Measurements from ENCODE around the gene APOBEC3C. TPM values are rescaled to one million over a fixed set of nuclear protein-coding genes. Genes with fewer than 3 reads are reported as not detected.
"Not testable (repeated sequence)": the region's sequence is repeated elsewhere in the genome, so short reads cannot be mapped to it uniquely, and the experiment has no call there.

APOBEC3C gene
- total RNA-seq, 1 experiment from 2014 or later = 30.1 TPM

GRCh38 chr22:39030705-39031104 is 16.6 kb downstream of the APOBEC3C start:
- POLR2A ChIA-PET = no interaction called here
- BruUV-seq (replicated peaks) = no TSS peak
- H3K4me1 Mint-ChIP-seq (ENCODE audit: insufficient read depth, unreplicated experiment) = peaks cover 5% of the 10 kb centered on the region
- DNase-seq (ENCODE audit: unreplicated experiment) = no peak
- H3K27me3 Mint-ChIP-seq (ENCODE audit: insufficient read depth, unreplicated experiment) = no peaks in the 10 kb centered on the region
- intact Hi-C loops (cut with micrococcal nuclease) = no loop called here
- CTCF ChIA-PET = interaction anchor here (1.1 kb wide), 1 partner anchor 23 kb away, joined by 4 read pairs; no protein-coding TSS in a partner anchor
- no peak for TF ChIP-seq CTCF (IDR thresholded peaks at IDR 0.05; ENCODE audit: unreplicated experiment)
- H3K9me3 Mint-ChIP-seq (ENCODE audit: unreplicated experiment) = no peaks in the 10 kb centered on the region
- no peaks in the 10 kb centered on the region for H3K36me3 Mint-ChIP-seq (ENCODE audit: insufficient read depth, unreplicated experiment)
- no peak overlapping the region for H3K4me3 Mint-ChIP-seq (ENCODE audit: unreplicated experiment)
- no peak overlapping the region for H3K27ac Mint-ChIP-seq (ENCODE audit: low read depth, unreplicated experiment)

GRCh38 chr22:39031434-39032295 is 17.6 kb downstream of the APOBEC3C start:
- POLR2A ChIA-PET; H3K4me3 Mint-ChIP-seq (ENCODE audit: unreplicated experiment); BruUV-seq (replicated peaks); H3K36me3 Mint-ChIP-seq (ENCODE audit: insufficient read depth, unreplicated experiment); H3K27ac Mint-ChIP-seq (ENCODE audit: low read depth, unreplicated experiment); intact Hi-C loops (cut with micrococcal nuclease); H3K4me1 Mint-ChIP-seq (ENCODE audit: insufficient read depth, unreplicated experiment); H3K27me3 Mint-ChIP-seq (ENCODE audit: insufficient read depth, unreplicated experiment); H3K9me3 Mint-ChIP-seq (ENCODE audit: unreplicated experiment); DNase-seq (ENCODE audit: unreplicated experiment): not testable (repeated sequence)
- CTCF ChIA-PET = interaction anchor here (1.1 kb wide), 1 partner anchor 24 kb away, joined by 4 read pairs; no protein-coding TSS in a partner anchor

DNA sequence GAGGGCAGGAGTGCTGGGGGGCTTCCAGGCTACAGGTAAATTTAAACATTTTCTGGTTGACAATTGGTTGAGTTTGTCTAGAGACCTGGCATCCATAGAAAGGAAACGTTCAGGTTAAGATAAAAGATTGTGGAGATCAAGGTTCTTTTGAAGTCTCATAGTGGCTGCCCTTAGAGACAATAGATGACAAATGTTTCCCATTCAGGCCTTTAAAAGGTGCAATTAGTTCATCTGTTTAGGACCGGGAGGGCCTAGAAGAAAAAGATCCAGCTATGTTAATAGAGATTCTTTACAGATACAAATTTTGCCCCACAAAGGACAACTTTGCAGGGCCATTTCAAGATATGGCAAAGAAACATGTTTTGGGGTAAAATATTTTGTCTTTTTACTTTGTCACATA is 23.0 kb downstream of the APOBEC3C start:
- intact Hi-C loops (cut with micrococcal nuclease); H3K27ac Mint-ChIP-seq (ENCODE audit: low read depth, unreplicated experiment); POLR2A ChIA-PET; BruUV-seq (replicated peaks); H3K27me3 Mint-ChIP-seq (ENCODE audit: insufficient read depth, unreplicated experiment); H3K36me3 Mint-ChIP-seq (ENCODE audit: insufficient read depth, unreplicated experiment); H3K4me1 Mint-ChIP-seq (ENCODE audit: insufficient read depth, unreplicated experiment); CTCF ChIA-PET; DNase-seq (ENCODE audit: unreplicated experiment); H3K4me3 Mint-ChIP-seq (ENCODE audit: unreplicated experiment); H3K9me3 Mint-ChIP-seq (ENCODE audit: unreplicated experiment): not testable (repeated sequence)

DNA sequence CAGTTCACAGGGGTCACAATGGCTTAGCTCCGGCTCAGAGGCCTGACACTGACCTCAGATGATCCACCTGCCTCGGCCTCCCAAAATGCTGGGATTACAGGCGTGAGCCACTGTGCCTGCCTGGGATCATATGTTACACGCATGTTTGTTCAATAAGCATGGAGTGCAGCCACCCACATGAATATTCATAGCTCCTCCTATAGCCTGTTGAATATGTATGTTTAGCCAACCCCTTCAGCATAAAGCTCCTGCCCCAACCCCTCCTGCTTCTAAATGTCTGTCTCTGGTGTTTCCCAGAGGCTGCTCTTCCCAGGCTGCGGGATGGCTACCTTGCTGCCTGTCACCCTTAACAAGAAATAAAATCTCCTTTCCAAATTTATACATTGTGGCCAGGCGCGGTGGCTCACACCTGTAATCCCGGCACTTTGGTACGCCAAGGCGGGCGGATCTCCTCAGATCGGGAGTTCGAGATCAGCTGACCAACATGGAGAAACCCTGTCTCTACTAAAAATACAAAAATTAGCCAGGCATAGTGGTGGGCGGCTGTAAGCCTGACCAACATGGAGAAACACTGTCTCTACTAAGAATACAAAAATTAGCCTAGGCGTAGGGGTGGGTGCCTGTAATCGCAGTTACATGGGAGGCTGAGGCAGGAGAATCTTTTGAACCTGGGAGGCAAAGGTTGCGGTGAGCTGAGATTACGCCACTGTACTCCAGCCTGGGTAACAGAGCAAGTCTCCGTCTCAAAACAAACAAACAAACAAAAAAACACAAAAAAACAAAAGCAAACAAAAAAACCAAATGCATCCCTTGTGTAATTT is 25.5 kb downstream of the APOBEC3C start:
- H3K36me3 Mint-ChIP-seq (ENCODE audit: insufficient read depth, unreplicated experiment) = no peaks in the 10 kb centered on the region
- no peaks in the 10 kb centered on the region for H3K4me1 Mint-ChIP-seq (ENCODE audit: insufficient read depth, unreplicated experiment)
- no peak for DNase-seq (ENCODE audit: unreplicated experiment)
- BruUV-seq (replicated peaks) = no TSS peak
- no peak overlapping the region for H3K27ac Mint-ChIP-seq (ENCODE audit: low read depth, unreplicated experiment)
- ChIA-PET POLR2A (no interaction called here), CTCF (no interaction called here)
- H3K4me3 Mint-ChIP-seq (ENCODE audit: unreplicated experiment) = peak overlapping the region; percentile 40
- TF ChIP-seq CTCF (IDR thresholded peaks at IDR 0.05; ENCODE audit: unreplicated experiment) = no peak
- no peaks in the 10 kb centered on the region for H3K9me3 Mint-ChIP-seq (ENCODE audit: unreplicated experiment)
- H3K27me3 Mint-ChIP-seq (ENCODE audit: insufficient read depth, unreplicated experiment) = no peaks in the 10 kb centered on the region
- intact Hi-C loops (cut with micrococcal nuclease) = no loop called here

- H3K4me1 Mint-ChIP-seq (ENCODE audit: insufficient read depth, unreplicated experiment); H3K27ac Mint-ChIP-seq (ENCODE audit: low read depth, unreplicated experiment); intact Hi-C loops (cut with micrococcal nuclease); DNase-seq (ENCODE audit: unreplicated experiment); POLR2A ChIA-PET; BruUV-seq (replicated peaks); H3K27me3 Mint-ChIP-seq (ENCODE audit: insufficient read depth, unreplicated experiment); CTCF ChIA-PET; H3K36me3 Mint-ChIP-seq (ENCODE audit: insufficient read depth, unreplicated experiment); H3K9me3 Mint-ChIP-seq (ENCODE audit: unreplicated experiment): not testable (repeated sequence)
- H3K4me3 Mint-ChIP-seq (ENCODE audit: unreplicated experiment) = peak overlapping the region; percentile 40
Measured at GRCh38 chr22:39040155-39040537, 26.1 kb downstream of the APOBEC3C start.

GRCh38 chr22:39040538-39041296 is 26.7 kb downstream of the APOBEC3C start, which contains the start of gene APOBEC3F:
TSS of gene APOBEC3F (plus strand) at chr22:39040864. CDS start at chr22:39040961, 97 bp downstream.
- peak; percentile 64 for DNase-seq (ENCODE audit: unreplicated experiment)
- POLR2A ChIA-PET; H3K36me3 Mint-ChIP-seq (ENCODE audit: insufficient read depth, unreplicated experiment); H3K4me1 Mint-ChIP-seq (ENCODE audit: insufficient read depth, unreplicated experiment); H3K9me3 Mint-ChIP-seq (ENCODE audit: unreplicated experiment); intact Hi-C loops (cut with micrococcal nuclease); H3K27me3 Mint-ChIP-seq (ENCODE audit: insufficient read depth, unreplicated experiment); BruUV-seq (replicated peaks); CTCF ChIA-PET: not testable (repeated sequence)
- H3K4me3 Mint-ChIP-seq (ENCODE audit: unreplicated experiment) = peak within 1 kb of the TSS; percentile 69
- H3K27ac Mint-ChIP-seq (ENCODE audit: low read depth, unreplicated experiment) = peak within 1 kb of the TSS; percentile 60

All from MCF 10A (cell line).